Karpas-422 (cell line): ENCODE results near the gene KDM4B. TPM values are rescaled to one million over a fixed set of nuclear protein-coding genes. Genes with fewer than 3 reads are reported as not detected.

Source experiments
- DNase-seq: peaks from one replicate; pipeline ENCODE4 v3.0.0-alpha.2; 2015
- H2AFZ ChIP-seq: fragments of 200-600 bp; sonication (generic); 2 replicates; pipeline ENCODE4 v1.6.1; 2014; ENCODE audit warnings: antibody characterized with exemption, low read length, mixed read lengths
- H3K27ac ChIP-seq: fragments of 200-600 bp; sonication (generic); 2 replicates; pipeline ENCODE4 v1.5.1; 2014; ENCODE audit warnings: mild to moderate bottlenecking, low read length, moderate library complexity
- H3K27me3 ChIP-seq: fragments of 200-600 bp; sonication (generic); 2 replicates; pipeline ENCODE4 v1.6.1; 2014; ENCODE audit warnings: low read length, mixed read lengths
- H3K36me3 ChIP-seq: fragments of 200-600 bp; sonication (generic); 2 replicates; pipeline ENCODE4 v1.6.1; 2014; ENCODE audit warnings: low read length, mixed read lengths; ENCODE audit not compliant: insufficient read depth
- H3K4me1 ChIP-seq: fragments of 200-600 bp; sonication (generic); 2 replicates; pipeline ENCODE4 v1.6.1; 2014; ENCODE audit warnings: mild to moderate bottlenecking, low read length, mixed read lengths
- H3K4me2 ChIP-seq: fragments of 200-600 bp; sonication (generic); 2 replicates; pipeline ENCODE4 v1.6.1; 2014; ENCODE audit warnings: low read length, low read depth, mild to moderate bottlenecking; ENCODE audit not compliant: poor library complexity, severe bottlenecking
- H3K4me3 ChIP-seq: fragments of 200-600 bp; sonication (generic); 2 replicates; pipeline ENCODE4 v1.5.1; 2014; ENCODE audit warnings: mild to moderate bottlenecking, antibody characterized with exemption, low read length, mixed read lengths
- H3K79me2 ChIP-seq: fragments of 200-600 bp; sonication (generic); 2 replicates; pipeline ENCODE4 v1.6.1; 2014; ENCODE audit warnings: mild to moderate bottlenecking, low read length, mixed read lengths
- H3K9ac ChIP-seq: fragments of 200-600 bp; sonication (generic); 2 replicates; pipeline ENCODE4 v1.6.0; 2014; ENCODE audit warnings: low read length
- H3K9me2 ChIP-seq: fragments of 200-600 bp; sonication (generic), shearing (Covaris generic); replicated peaks from 2 replicates; pipeline ENCODE4 v1.6.0; 2014; ENCODE audit warnings: mild to moderate bottlenecking, low read length, moderate library complexity; ENCODE audit not compliant: insufficient read depth
- H3K9me3 ChIP-seq: fragments of 300-700, 200-600 bp; sonication (generic); 2 replicates; pipeline ENCODE4 v1.6.1; 2014; ENCODE audit warnings: low read length, mixed read lengths
- H4K20me1 ChIP-seq: fragments of 200-600 bp; sonication (generic); 2 replicates; pipeline ENCODE4 v1.6.1; 2014; ENCODE audit warnings: mild to moderate bottlenecking, antibody characterized with exemption, low read length, low read depth; ENCODE audit not compliant: insufficient read depth
- total RNA-seq: library from RNA; depleted of rRNA; stranded (reverse); fragments of >200 nt; shearing (Covaris generic); gene quantifications from 2 replicates; pipeline ENCODE4 v1.2.3, GENCODE V29; 2014; ENCODE audit warnings: low replicate concordance

KDM4B gene
- total RNA-seq, 1 experiment from 2014 or later: 50.8 TPM

DNA sequence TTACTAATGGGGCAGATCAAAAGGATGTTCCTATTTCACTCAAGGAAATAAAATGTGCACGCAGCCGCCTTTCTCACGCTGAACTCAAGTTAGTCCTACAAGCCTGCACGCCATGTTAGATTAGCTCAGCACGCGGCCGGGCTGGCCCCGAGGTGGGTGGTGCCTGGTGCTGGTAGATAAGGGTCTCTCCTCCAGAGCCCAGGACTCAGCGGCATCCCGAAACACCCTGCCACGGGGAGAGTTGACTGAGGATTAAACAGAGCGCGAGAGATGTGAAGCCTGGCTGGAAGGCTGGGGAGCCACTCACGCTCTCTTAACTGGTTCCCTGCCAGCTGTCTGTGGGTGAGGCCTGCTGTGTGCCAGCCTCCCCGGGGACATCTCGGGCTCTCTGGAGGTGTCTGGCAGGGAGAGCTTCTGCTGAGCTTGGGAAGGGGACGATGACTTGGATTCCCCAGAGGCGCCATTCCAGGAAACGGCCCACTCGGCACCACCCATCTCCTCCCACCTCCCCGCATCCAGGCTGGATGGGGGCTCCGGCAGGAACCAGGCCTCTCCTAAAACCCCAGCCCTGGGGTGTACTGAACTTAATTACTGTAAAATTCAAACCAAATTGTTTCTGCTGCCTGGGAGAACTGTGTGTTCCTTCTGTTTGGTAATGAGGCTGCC lies 122.2 kb downstream of the KDM4B start:
- Histone ChIP-seq H3K9ac (no peak overlapping the region), H3K79me2 (no peaks in the 10 kb centered on the region), H3K27ac (no peak overlapping the region), H3K36me3 (no peaks in the 10 kb centered on the region; the same call in 1 of the 2 replicates), H4K20me1 (no peaks in the 10 kb centered on the region), H3K27me3 (no peaks in the 10 kb centered on the region), H3K9me2 (no peaks in the 10 kb centered on the region), H2AFZ (no peak overlapping the region), H3K4me2 (no peak overlapping the region), H3K9me3 (no peaks in the 10 kb centered on the region), H3K4me1 (no peaks in the 10 kb centered on the region), H3K4me3 (no peak overlapping the region)
- no peak for DNase-seq

DNA sequence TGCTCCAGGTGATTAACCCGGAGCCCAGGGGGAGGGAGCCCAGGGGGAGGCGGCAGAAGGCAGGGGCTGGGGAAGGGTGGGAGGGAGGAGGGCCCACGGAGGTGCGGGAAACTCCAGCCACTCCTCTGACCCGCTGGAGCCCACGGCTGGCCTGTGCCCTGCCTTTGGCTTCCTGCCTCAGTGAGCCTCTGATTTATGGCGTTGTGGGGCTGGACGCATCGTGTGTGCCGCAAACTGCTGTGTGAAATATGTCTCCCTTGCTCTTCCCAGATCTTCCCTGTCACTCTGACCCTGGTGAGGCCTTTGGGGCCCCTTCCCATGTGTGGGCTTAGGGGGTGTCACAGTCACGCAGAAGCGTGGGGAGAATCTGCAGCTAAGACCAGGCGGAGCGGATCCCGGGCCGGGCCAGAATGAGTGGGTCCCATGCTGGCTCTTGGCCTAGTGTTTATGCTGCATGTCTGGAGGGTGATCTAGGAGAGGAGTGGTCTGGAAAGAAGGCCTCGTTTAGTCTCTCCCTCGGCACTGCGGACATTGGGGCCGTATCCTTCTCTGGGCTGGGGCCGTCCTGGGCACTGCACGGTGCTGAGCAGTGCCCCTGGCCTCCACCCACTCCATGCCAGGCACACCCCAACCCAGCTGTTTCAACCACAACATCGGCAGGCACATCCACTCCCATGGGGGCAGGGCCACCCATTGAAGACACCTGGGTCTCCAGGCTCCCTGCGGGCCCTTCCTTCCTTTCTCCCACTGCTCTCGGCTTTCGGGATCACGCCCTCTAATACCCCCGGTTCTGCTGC lies 123.0 kb downstream of the KDM4B start:
- Histone ChIP-seq H3K79me2 (no peaks in the 10 kb centered on the region), H3K4me1 (no peaks in the 10 kb centered on the region), H2AFZ (no peak overlapping the region), H3K9me2 (no peaks in the 10 kb centered on the region), H3K27me3 (no peaks in the 10 kb centered on the region), H3K9ac (no peak overlapping the region), H3K9me3 (no peaks in the 10 kb centered on the region), H3K4me2 (no peak overlapping the region), H3K27ac (no peak overlapping the region), H3K4me3 (no peak overlapping the region), H3K36me3 (no peaks in the 10 kb centered on the region; the same call in 1 of the 2 replicates), H4K20me1 (no peaks in the 10 kb centered on the region)
- no peak for DNase-seq

DNA sequence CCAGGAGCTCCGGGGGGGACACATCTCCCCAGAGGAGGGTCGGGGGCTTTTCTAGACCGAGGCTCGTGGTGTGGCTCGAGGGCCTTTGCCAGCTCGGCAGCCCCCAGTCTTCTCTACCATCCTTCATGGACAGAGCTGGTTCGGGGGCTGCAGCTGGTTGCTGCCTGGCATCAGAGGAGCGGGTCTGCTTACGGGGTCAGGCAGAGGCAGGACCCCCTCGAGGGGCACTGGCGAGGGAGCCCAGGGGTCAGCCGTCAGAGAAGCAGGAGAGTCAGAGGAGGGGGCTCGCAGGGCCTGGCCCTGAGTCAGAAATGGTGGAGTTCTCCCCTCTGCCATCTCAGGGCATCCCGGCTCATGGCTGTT lies 123.5 kb downstream of the KDM4B start:
- Histone ChIP-seq H3K9ac (no peak overlapping the region), H3K27ac (no peak overlapping the region), H3K36me3 (no peaks in the 10 kb centered on the region; the same call in 1 of the 2 replicates), H3K79me2 (no peaks in the 10 kb centered on the region), H3K9me2 (no peaks in the 10 kb centered on the region), H3K4me3 (no peak overlapping the region), H3K4me2 (no peak overlapping the region), H4K20me1 (no peaks in the 10 kb centered on the region), H2AFZ (no peak overlapping the region), H3K9me3 (no peaks in the 10 kb centered on the region), H3K27me3 (no peaks in the 10 kb centered on the region), H3K4me1 (no peaks in the 10 kb centered on the region)
- DNase-seq: no peak

DNA sequence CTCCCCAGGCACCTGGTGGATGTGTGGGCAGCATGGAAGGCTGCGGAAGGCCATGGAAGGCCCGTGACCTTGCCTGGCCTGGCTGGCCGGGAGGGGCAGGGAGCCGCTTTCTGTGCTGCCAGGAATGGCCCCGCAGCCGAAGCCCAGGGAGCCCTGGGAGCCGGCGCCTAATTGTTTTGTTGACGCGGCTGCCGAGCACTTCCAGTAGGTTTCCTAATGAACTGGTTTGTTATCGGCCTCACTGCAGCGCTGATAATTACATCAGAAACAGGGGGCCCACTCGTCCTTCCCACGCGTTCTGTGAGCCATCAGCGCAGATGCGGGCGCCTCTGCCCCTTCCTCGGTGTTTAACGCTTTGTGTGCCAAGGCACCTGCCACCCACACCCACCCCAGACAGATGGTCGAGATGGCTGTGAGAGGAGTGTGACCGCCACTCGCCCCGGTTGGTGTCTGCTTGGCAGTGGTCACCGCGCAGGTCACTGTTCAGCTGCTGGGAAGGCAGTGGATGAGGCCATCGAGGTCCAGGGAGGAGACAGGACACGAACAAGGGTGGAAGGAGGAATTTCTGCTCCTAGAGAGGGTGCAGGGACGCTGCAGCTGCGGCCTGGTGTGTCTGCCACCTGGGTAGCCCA lies 124.5 kb downstream of the KDM4B start:
- no peaks in the 10 kb centered on the region for H3K79me2 ChIP-seq
- H4K20me1 ChIP-seq: no peaks in the 10 kb centered on the region

DNA sequence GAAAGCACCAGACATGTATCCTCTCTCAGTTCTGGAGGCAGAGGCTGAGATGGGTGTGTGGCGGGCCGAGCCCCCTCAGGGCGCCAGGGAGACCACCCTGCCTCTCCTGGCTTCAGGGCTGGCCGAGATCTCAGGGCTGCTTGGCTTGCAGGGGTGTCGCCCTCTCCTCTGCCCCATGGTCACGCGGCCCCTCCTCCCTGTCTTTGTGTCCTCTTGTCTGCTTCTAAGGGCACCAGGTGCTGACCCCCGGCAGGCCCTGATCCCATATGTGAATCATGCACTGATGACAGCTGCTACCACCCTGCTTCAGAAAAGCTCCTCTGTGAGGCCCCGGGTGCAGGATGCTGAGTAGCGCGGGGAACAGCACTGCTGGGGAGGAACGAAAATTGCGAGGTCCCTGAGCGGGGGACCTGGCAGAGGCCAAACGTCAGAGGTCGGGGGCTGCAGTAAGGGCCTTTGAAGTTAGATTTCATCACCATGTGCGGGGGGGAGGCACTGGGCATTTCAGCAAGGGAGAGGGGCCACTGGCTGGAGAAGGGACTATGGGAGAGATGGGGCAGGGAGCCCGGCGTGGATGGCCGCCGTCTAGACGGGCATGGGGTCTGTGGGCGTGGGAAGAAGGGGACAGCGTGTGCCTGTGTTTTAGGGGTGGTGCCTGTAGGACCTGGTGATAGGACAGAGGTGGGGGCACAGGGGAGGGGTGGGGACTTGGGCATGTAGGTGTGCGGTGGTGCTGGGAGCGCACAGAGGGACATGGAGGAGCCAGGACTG lies 125.2 kb downstream of the KDM4B start:
- H3K27ac ChIP-seq: no peak overlapping the region
- no peak overlapping the region for H3K4me2 ChIP-seq
- H3K9me2 ChIP-seq: no peaks in the 10 kb centered on the region
- no peaks in the 10 kb centered on the region; the same call in 1 of the 2 replicates for H3K9me3 ChIP-seq
- peaks cover 8% of the 10 kb centered on the region for H3K36me3 ChIP-seq
- H3K4me1 ChIP-seq: no peaks in the 10 kb centered on the region
- no peak overlapping the region for H2AFZ ChIP-seq
- no peak for DNase-seq
- no peaks in the 10 kb centered on the region for H3K27me3 ChIP-seq
- no peaks in the 10 kb centered on the region for H3K79me2 ChIP-seq
- H4K20me1 ChIP-seq: no peaks in the 10 kb centered on the region
- H3K9ac ChIP-seq: no peak overlapping the region
- no peak overlapping the region for H3K4me3 ChIP-seq

More for the DNA sequence above, 124.5 kb downstream of the KDM4B start:
- H3K9me3 ChIP-seq: no peaks in the 10 kb centered on the region; the same call in 1 of the 2 replicates
- peaks cover 3% of the 10 kb centered on the region; the same call in 1 of the 2 replicates for H3K36me3 ChIP-seq
- no peaks in the 10 kb centered on the region for H3K9me2 ChIP-seq
- no peak overlapping the region for H2AFZ ChIP-seq
- H3K4me3 ChIP-seq: no peak overlapping the region
- H3K27ac ChIP-seq: no peak overlapping the region
- DNase-seq: no peak
- H3K9ac ChIP-seq: no peak overlapping the region
- no peaks in the 10 kb centered on the region for H3K27me3 ChIP-seq
- H3K4me1 ChIP-seq: no peaks in the 10 kb centered on the region
- H3K4me2 ChIP-seq: no peak overlapping the region

DNA sequence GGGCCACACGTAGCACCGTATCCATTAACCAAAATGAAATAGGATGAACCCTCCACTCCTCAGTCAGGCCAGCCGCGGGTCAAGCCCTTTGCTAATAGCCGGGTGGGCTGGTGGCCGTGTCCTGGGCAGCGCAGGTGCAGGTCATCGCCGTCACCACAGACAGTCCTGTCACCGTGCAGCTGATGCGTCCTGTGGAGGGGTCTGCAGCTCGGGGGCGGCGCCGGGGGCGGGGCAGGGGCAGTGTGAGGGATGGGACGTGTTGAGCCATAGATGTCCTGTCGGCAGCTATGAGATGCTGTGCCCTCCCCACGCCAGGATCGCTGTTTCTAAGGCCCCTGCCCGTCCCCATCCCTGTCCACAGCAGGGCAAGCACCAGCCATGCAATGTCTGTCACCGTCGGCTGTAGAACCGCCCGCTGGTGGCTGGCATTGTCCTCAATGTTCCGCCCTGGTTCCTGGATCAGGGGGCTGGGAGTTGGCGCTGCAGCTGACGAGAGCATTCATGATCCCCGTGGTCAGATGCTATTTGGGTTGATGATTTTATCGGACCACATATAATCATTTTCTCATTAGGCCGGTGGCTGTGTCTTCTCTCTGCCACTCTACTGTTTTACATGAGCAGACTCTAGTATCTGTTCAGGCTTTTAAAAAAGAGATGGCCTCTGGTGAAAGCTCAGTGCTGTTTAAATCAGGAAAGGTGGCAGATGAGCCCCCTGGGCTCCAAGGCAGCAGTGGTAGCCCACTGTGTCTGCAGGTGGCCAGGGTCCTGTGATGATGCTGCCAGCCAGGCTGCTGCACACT lies 126.1 kb downstream of the KDM4B start:
- no peaks in the 10 kb centered on the region for H4K20me1 ChIP-seq

DNA sequence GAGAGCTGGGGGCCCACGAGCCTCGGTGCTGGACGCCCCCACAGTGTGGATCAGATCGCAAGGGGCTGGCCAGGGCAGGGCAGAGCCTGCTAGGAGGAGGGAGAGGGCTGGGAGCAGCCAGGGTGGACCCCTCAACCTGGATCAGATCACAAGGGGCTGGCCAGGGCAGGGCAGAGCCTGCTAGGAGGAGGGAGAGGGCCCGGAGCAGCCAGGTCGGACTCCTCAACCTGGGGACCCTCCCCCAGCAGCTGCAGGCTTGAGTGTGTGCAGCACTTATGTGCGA lies 126.6 kb downstream of the KDM4B start:
- Histone ChIP-seq H3K9me2 (no peaks in the 10 kb centered on the region), H2AFZ (no peak overlapping the region), H3K4me2 (no peak overlapping the region), H3K27ac (no peak overlapping the region), H3K79me2 (no peaks in the 10 kb centered on the region), H3K4me3 (no peak overlapping the region), H4K20me1 (no peaks in the 10 kb centered on the region), H3K4me1 (no peaks in the 10 kb centered on the region), H3K27me3 (no peaks in the 10 kb centered on the region), H3K36me3 (peaks cover 8% of the 10 kb centered on the region), H3K9ac (no peak overlapping the region), H3K9me3 (peaks cover 6% of the 10 kb centered on the region)
- DNase-seq: no peak

More for the DNA sequence above, 126.1 kb downstream of the KDM4B start:
- Histone ChIP-seq H3K79me2 (no peaks in the 10 kb centered on the region), H3K9me3 (peaks cover 6% of the 10 kb centered on the region), H3K36me3 (peaks cover 8% of the 10 kb centered on the region), H3K4me3 (no peak overlapping the region), H3K4me2 (no peak overlapping the region), H3K9me2 (no peaks in the 10 kb centered on the region), H3K27ac (no peak overlapping the region), H3K9ac (no peak overlapping the region), H3K4me1 (no peaks in the 10 kb centered on the region), H2AFZ (no peak overlapping the region), H3K27me3 (no peaks in the 10 kb centered on the region)
- no peak for DNase-seq
